Measurements from ENCODE around the gene PROB1.

DNA sequence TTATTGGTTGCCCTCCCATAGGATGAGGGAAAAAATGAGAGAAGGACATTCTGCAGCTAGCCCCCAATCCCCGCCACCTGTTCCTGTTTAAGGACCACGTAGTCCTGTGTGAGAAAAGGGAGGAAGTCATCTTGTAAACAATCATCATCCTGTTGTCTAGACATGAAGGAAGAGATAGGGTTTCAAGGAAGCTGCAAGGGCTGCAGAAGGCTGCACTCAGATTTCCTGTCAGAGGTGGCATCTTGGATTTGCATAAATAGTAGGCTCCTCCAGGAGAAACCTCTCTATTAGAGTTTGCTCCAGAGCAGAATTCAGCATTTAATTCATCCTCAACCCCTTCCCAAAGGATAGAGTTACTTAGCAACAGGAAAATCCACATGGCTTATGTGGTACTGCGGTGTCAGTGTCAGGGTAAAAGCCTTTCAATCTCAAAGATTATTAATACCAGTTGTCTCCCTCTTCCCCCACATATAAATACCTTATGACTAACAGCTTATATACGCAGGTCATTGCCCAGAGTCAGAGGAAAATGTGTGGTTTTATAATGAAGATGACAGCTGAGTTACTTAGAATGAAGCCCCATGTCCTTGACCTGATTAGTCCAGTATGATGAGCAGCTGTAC, 49.0 kb upstream of the PROB1 start:
- peak; percentile 99 for TF ChIP-seq REST (IDR thresholded peaks at IDR 0.05; ENCODE audit: borderline replicate concordance)
- TF ChIP-seq CTCF (IDR thresholded peaks at IDR 0.05; ENCODE audit: poor library complexity, severe bottlenecking): peak; percentile 21
